AML-193 (cell line): ENCODE results near the gene JMJD1C.

Experiments
- DNase-seq, 2 experiments: peaks; one replicate each; lab custom pipeline; 2025; lab: John Stamatoyannopoulos, UW

JMJD1C gene

DNA sequence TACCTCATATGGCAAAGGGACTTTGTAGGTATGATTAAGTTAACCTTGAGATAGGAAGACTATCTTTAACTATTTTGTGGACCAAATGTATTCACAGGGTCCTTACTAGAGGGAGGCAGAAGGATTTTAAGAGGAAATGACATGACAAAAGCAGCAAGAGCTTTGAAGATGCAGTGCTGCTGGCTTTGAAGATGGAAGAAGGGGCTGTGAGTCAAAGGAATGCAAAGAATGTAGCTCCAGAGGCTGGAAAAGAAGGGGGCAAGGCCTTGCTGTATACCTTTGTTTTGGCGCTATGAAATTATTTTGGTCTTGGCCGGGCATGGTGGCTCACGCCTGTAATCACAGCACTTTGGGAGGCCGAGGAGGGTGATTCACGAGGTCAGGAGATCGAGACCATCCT is 335.9 kb downstream of the JMJD1C start:
- DNase-seq: no peak

DNA sequence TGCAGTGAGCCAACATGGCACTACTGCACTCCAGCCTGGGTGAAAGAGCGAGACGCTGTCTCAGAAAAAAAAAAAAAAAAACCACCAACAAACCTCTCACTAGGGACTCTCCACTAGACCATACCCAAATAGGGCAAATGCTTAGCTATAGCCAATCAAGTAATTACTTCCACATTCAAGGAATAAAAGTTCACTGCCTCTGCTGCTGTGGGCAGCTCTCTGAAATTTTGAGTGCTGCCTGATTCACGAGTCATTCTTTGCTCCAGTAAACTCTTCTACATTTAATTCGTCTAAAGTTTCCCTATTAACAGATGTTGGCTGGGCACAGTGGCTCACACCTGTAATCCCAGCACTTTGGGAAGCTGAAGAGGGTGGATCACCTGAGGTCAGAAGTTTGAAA is 337.3 kb downstream of the JMJD1C start:
- DNase-seq: no peak

DNA sequence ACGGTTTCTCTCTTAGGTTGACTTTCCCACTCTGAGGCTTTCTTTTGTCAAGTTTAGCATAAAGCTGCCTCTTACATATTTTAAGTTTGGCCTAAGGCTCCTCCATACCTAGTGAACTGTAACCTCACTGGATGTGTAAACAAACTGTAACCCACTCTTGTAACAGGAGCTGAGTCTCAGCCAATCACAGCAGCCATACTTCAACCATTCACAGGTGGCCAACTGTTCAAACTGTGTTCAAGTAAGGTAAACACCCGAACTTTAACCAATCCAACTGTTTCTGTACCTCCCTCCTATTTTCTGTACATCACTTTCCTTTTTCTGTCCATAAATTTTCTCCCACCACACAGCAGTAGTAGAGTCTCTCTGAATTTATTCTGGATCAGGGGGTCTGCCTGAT is 340.3 kb downstream of the JMJD1C start:
- no peak for DNase-seq

DNA sequence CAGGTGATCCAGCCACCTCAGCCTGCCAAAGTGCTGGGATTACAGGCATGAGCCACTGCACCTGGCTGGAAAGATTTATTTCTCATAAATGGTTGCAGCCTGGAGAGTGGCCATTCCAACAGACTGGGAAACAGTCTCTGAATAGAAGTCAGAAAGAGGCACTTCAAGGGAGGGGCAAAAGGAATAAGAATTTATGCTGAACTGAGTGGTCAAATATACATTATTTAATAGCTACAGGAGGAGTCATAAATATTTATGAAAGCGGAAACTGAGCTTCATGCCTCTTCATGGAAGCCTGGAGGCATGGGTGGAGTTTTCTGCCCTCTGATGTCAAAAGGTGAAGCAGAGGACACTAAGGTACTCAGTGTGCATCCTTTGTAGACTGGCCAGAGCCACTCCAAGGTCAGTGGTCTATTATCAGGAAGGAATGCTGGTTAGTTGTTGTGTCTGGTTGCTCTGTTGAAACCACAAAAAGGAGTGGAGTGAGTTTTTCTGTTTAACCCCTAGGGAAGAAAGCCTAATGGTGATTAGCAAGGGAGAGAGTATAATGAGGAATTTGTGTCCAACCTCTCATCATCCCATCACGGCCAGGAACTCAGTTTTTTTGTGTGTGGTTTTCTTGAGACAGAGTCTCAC is 341.9 kb downstream of the JMJD1C start:
- no peak for DNase-seq

DNA sequence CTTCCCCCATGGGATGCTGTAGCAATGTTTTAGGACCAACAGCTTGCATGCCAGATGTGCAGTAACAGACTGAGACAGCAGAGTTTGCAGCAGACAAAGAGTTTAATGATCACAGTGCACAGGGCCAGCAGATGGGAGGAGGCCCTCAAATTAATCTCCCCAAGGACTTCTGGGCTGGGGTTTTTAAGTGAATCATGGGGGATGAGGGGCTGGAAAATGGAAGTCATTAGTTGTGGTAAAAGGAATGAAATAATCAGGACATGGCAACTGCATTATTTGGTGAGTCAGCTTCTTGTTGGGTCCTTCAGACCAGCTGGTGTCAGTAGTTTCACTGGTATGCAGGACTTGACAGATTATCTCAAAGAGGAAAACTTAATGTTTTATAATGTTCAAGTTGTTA is 345.2 kb downstream of the JMJD1C start:
- DNase-seq: no peak

DNA sequence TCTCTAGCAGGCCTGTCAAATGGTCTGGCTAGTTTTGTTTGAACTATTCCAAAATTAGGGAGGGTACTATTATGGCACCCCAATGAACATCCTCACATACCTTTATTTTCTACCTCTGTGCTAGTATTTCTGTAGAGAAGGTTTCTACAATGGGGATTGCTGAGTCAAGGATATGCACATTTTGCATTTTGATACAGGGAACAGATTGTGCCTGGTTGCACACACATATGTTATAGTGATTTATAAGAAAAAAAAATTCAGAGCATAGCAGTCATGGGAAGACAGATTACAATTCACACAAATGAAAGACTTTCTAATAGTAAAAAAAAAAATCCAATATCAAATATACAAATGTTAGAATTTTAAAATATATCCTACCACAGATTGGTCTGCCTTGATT is 346.7 kb downstream of the JMJD1C start:
- DNase-seq: no peak
